ENCODE results near the gene EHD2.

The EHD2 gene

DNA sequence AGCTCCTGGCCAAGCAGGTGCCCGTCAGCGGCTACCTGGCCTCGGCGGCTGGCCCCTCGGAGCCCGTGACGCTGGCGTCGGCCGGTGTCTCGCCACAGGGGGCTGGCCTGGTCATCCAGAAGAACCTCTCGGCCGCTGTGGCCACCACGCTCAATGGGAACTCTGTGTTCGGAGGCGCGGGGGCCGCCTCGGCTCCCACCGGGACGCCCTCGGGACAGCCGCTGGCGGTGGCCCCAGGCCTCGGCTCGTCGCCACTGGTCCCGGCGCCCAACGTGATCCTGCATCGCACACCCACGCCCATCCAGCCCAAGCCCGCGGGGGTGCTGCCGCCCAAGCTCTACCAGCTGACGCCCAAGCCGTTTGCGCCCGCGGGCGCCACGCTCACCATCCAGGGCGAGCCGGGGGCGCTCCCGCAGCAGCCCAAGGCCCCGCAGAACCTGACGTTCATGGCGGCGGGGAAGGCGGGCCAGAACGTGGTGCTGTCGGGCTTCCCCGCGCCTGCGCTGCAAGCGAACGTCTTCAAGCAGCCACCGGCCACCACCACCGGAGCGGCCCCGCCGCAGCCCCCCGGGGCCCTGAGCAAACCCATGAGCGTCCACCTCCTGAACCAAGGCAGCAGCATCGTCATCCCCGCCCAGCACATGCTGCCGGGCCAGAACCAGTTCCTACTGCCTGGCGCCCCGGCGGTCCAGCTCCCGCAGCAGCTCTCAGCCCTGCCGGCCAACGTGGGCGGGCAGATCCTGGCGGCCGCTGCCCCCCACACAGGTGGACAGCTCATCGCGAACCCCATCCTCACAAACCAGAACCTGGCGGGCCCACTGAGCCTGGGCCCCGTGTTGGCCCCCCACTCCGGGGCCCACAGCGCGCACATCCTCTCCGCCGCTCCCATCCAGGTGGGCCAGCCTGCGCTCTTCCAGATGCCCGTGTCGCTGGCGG, 33.0 kb upstream of the EHD2 start:
- DNase-seq (ENCODE audit: extremely low read depth, low read depth), result no peak
- TF ChIP-seq, protein P1, sequence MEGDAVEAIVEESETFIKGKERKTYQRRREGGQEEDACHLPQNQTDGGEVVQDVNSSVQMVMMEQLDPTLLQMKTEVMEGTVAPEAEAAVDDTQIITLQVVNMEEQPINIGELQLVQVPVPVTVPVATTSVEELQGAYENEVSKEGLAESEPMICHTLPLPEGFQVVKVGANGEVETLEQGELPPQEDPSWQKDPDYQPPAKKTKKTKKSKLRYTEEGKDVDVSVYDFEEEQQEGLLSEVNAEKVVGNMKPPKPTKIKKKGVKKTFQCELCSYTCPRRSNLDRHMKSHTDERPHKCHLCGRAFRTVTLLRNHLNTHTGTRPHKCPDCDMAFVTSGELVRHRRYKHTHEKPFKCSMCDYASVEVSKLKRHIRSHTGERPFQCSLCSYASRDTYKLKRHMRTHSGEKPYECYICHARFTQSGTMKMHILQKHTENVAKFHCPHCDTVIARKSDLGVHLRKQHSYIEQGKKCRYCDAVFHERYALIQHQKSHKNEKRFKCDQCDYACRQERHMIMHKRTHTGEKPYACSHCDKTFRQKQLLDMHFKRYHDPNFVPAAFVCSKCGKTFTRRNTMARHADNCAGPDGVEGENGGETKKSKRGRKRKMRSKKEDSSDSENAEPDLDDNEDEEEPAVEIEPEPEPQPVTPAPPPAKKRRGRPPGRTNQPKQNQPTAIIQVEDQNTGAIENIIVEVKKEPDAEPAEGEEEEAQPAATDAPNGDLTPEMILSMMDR (IDR thresholded peaks at IDR 0.05; ENCODE audit: low read depth, low read length, missing control alignments), result no peak
- no peak overlapping the region for H3K4me3 ChIP-seq (replicated peaks; ENCODE audit: low read depth, low read length)

DNA sequence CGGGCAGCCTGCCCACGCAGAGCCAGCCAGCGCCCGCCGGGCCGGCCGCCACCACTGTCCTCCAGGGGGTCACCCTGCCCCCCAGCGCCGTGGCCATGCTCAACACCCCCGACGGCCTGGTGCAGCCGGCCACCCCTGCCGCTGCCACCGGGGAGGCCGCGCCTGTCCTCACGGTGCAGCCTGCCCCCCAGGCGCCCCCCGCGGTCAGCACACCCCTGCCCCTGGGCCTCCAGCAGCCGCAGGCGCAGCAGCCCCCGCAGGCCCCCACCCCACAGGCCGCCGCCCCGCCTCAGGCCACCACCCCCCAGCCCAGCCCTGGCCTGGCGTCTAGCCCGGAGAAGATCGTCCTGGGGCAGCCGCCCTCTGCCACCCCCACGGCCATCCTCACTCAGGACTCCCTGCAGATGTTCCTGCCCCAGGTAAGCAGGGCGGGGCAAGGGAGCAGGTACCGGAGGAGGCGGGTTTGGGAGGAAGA, 32.3 kb upstream of the EHD2 start:
- no peak overlapping the region for H3K4me3 ChIP-seq (replicated peaks; ENCODE audit: low read depth, low read length)
- no peak for DNase-seq (ENCODE audit: extremely low read depth, low read depth)
- TF ChIP-seq, protein P1 (IDR thresholded peaks at IDR 0.05; ENCODE audit: low read depth, low read length, missing control alignments), result no peak

DNA sequence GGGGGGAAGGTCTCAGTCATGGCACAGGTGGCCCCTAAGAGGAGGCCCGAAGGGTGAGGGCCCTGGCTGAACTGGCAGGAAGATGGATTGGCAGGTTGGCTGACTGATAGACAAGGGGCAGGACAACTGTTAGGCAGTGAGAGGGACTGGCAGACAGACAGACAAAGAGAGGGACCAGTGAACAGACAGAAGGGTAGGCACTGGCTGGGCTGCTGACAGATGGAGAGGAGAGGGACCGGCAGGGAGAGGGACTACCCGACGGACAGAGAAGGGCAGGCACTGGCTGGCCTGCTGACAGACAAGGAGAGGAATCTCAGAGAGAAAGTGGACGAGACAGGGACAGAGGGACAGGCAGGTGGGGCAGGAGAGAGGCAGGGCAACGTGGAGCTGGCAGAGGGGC, 31.8 kb upstream of the EHD2 start:
- no peak overlapping the region for H3K4me3 ChIP-seq (replicated peaks; ENCODE audit: low read depth, low read length)
- no peak for DNase-seq (ENCODE audit: extremely low read depth, low read depth)
- TF ChIP-seq, protein P1 (IDR thresholded peaks at IDR 0.05; ENCODE audit: low read depth, low read length, missing control alignments), result no peak

DNA sequence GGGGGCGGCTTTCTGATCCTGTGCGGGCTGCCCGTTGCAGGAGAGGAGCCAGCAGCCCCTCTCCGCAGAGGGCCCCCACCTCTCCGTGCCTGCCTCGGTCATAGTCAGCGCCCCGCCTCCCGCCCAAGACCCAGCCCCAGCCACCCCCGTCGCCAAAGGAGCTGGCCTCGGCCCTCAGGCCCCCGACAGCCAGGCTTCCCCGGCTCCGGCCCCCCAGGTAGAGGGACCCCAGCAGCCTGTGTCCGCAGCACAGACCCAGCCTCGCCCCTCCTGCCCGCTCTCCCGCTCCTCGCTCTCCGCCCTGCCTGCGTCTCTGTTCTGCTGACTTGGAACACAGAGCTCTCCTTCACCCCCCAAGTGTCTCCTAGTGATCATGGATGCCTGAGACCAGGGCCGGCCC, 31.3 kb upstream of the EHD2 start:
- DNase-seq (ENCODE audit: extremely low read depth, low read depth), result no peak
- TF ChIP-seq, protein P1 (IDR thresholded peaks at IDR 0.05; ENCODE audit: low read depth, low read length, missing control alignments), result no peak
- no peak overlapping the region for H3K4me3 ChIP-seq (replicated peaks; ENCODE audit: low read depth, low read length)

DNA sequence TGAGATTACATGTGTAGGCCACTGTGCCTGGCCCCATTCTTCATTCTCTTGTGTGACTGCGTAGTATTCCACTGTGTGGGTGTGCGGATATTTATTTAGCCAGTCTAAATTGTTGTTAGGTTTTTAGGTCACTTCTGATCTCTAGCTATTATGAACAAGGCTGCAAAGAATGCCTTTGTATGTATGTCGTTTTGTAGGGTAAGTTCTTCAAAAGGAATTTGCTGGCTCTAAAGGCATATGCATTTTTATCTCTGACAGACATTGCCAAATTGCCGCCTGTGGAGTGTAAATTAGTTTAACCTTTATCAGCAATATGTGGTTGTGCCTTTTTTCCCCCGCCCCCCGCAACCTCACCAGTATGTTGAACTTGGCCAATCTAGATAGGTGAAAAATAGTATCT, 30.3 kb upstream of the EHD2 start:
- DNase-seq (ENCODE audit: extremely low read depth, low read depth), result no peak
- no peak overlapping the region for H3K4me3 ChIP-seq (replicated peaks; ENCODE audit: low read depth, low read length)
- TF ChIP-seq, protein P1 (IDR thresholded peaks at IDR 0.05; ENCODE audit: low read depth, low read length, missing control alignments), result no peak

DNA sequence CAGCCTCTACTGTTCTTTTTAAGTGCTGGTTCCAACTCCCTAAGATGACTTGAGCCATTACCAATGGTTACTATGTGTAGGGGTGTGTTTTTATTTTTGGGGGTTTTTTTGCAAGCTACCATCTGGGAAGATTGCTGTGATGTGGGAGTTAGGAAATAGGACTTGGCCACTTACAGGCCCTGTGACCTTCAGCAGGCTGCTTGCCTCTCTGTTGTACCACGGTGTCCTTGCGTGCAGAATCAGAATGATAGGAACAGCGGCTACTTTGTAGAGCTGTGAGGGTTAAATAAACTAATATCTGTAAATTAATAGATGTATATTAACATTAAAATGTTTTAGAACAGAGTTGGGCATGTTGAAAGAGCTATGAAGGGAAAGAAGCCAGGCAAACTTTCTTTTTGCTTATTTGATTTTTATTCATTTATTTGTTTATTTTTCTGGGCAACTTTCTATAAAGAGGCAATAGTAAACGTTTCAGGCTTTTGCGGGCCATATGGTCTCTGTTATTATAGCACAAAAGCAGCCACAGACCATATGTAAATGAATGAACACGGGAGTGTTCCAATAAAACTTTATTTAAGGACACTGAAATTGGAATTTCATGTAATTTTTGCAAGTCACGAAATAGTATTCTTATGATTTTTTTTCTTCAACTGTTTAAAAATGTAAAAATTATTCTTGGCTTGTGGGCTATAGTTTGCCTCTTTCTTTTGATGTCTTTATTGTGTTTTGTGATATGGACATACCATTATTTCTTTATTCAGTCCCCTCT, 26.4 kb upstream of the EHD2 start:
- H3K4me3 ChIP-seq (replicated peaks; ENCODE audit: low read depth, low read length), result no peak overlapping the region
- TF ChIP-seq, protein P1 (IDR thresholded peaks at IDR 0.05; ENCODE audit: low read depth, low read length, missing control alignments), result no peak
- DNase-seq (ENCODE audit: extremely low read depth, low read depth), result no peak
